KOPT-K1 (cell line): ENCODE measurements around the gene DNAJB13.

Experiments
- H3K27ac ChIP-seq: fragments of 200-600 bp; sonication (generic); 2 replicates; pipeline ENCODE4 v1.5.1; 2016; ENCODE audit warnings: antibody characterized with exemption, mild to moderate bottlenecking, low read depth, low read length; ENCODE audit not compliant: poor library complexity, severe bottlenecking
- H3K36me3 ChIP-seq: fragments of 200-600 bp; sonication (generic); 2 replicates; pipeline ENCODE4 v1.5.1; 2017; ENCODE audit warnings: antibody characterized with exemption, mild to moderate bottlenecking, low read length, moderate library complexity; ENCODE audit not compliant: insufficient read depth
- H3K9me3 ChIP-seq: fragments of 200-600 bp; sonication (generic); 2 replicates; pipeline ENCODE4 v1.5.1; 2017; ENCODE audit warnings: antibody characterized with exemption, low read length, mild to moderate bottlenecking; ENCODE audit not compliant: insufficient read depth, poor library complexity, severe bottlenecking

Gene DNAJB13

DNA sequence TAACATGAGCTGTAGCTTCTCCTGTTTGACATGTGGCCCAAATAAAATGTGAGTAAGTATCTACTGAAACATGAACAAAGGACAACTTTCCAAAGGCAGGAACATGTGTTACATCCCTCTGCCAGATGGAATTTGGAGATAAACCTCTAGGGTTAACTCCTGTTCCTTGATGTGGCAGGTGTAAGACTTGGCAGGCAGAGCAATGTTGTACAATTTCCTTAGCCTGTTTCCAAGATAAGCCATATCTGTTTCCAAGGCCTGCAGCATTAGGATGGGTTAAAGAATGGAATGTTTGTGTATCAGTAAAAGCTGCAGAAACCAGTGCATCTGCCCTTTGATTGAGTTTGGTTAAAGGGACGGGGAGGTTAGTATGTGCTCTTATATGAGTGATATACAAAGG lies 8.8 kb upstream of the DNAJB13 start:
- H3K27ac ChIP-seq = no peak overlapping the region
- peaks cover 48% of the 10 kb centered on the region for H3K9me3 ChIP-seq
- no peaks in the 10 kb centered on the region; the same call in 1 of the 2 replicates for H3K36me3 ChIP-seq

DNA sequence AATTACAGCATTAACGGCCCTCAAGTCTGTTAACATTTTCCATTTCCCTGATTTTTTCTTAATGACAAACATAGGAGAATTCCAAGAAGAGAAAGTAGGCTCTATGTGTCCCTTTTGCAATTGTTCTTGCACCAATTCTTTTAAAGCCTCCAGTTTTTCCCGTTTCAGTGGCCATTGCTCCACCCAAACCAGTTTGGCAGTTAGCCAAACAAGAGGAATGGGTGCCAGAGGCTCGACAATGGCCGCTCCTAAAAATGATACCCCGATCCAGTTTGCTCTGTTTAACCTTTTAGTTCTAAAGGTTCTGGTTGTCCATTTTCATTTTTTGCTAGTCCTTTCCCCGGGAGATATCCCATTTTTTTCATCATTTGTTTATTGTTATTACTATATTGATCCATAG lies 6.7 kb upstream of the DNAJB13 start:
- Histone ChIP-seq H3K9me3 (peaks cover 29% of the 10 kb centered on the region), H3K36me3 (no peaks in the 10 kb centered on the region), H3K27ac (no peak overlapping the region)

DNA sequence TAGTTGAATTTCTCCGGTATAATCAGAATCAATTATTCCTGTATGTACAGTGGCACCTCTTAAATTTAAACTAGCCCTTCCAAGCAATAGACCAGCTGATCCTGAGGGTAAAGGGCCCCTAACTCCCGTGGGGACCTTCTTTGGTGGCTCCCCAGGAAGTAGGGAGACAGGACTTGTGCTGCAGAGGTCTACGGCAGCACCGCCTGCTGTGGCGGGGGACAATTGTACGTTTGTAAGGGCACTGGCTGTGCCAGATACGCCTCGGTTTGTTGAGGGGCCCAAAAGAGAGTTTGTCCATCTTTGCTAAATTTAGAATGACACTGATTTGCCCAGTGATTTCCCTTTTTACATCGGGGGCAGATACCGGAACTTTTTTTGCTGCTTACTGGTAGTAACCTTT lies 5.9 kb upstream of the DNAJB13 start:
- Histone ChIP-seq H3K36me3 (no peaks in the 10 kb centered on the region), H3K9me3 (peaks cover 23% of the 10 kb centered on the region), H3K27ac (no peak overlapping the region)

DNA sequence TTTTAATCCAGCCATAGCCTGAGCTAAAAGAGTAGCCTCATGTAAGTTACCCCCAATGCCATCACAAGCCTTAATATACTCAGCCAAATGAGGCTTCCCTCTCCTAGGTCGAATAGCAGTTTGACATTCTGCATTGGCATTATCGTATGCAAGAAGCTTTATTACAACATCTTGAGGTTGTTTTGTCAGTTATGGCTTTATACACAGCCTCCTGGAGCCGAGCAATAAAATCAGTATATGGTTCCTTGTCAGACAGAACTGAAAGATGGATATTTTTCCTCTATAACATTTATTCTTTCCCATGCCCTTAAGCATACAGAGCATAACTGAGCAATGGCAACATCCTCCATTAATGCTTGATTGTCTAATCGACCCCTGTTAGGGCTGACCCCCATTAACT lies 5.4 kb upstream of the DNAJB13 start:
- H3K36me3 ChIP-seq = no peaks in the 10 kb centered on the region
- peaks cover 22% of the 10 kb centered on the region for H3K9me3 ChIP-seq
- H3K27ac ChIP-seq = no peak overlapping the region

DNA sequence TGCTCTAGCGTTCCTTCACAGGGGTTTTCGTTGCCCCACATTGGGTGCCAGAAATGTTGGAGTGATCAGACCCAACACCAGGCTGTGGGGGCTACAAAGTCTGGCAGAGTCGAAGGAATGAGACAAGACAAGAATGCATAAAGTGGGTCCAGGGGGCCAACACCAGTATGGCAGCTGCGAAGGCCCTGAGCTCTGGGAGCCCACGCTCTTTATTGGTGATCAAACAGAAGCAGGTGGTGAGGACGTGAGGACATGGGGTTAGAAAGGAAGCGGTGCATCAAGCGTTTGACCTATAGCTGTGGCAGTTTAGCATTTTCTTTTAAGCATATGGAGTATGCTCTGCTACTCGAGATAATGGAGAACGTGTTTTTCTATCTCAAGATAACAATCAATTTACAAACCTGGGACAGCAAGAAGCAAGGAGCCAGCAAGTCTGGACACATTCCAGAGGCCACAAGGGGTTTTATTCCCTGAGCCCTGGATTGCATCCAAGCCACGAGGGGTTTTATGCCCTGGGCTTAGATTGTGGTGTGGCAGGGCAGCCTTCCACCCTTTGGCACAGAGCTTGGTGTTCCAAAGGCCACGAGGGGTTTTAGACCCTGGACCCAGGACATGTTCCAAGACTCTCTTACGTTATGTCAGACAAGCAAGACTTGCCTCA lies 3.9 kb upstream of the DNAJB13 start:
- Histone ChIP-seq H3K27ac (no peak overlapping the region), H3K36me3 (no peaks in the 10 kb centered on the region)

DNA sequence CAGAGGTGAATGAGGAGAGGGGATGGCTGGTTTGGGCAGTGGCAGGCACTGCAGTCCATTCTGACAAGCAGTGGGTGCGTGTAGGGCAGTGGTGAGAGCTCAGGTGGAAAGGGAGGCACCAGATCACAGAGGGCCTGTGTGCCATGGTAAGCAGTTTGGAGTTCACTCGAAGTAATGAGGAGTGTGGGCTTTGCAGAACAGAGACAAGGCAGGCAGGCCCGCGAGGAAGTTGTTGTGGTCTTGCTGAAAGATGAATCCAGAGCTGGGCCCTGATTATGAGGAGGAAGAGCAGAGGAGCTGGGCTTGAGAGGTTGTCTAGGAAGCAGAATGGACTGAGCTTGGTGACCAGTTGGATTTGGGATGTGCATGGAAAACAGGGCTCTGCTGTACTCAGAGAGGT lies 1.6 kb upstream of the DNAJB13 start:
- Histone ChIP-seq H3K36me3 (no peaks in the 10 kb centered on the region), H3K9me3 (no peaks in the 10 kb centered on the region), H3K27ac (no peak overlapping the region)

More for the DNA sequence above, 3.9 kb upstream of the DNAJB13 start:
- H3K9me3 ChIP-seq = peaks cover 6% of the 10 kb centered on the region

DNA sequence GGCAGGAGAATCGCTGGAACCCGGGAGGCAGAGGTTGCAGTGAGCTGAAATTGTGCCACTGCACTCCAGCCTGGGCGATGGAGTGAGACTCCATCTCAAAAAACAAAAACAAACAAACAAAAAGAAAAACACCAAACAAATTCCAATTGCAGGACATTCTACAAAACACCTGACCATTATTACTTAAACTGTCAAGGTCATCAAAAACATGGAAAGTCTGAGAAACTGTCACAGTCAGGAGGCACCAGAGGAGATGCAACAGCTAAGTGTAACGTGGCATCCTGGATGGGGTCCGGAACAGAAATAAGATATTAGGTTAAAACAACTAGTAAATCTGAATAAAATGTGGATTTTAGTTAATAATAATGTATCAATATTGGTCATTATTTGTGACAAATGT lies 914 bp upstream of the DNAJB13 start:
- no peak overlapping the region for H3K27ac ChIP-seq

DNA sequence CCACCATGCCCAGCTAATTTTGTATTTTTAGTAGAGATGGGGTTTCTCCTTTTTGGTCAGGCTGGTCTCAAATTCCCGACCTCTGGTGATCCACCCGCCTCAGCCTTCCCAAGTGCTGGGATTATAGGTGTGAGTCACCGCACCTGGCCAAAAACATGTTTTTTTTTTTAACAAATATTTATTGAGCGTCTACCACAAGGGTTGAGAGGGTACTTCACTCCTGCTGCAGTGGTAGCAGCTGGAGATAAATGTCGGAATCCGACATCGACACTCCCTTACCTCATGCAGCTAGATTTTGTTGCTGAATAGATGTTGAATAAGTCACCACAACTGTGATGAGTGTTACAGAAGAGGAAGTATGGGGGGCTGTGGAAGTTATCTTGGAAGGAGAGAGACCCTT lies 971 bp downstream of the DNAJB13 start:
- Histone ChIP-seq H3K36me3 (no peaks in the 10 kb centered on the region), H3K9me3 (no peaks in the 10 kb centered on the region), H3K27ac (no peak overlapping the region)

More for the DNA sequence above, 914 bp upstream of the DNAJB13 start:
- Histone ChIP-seq H3K9me3 (no peaks in the 10 kb centered on the region), H3K36me3 (no peaks in the 10 kb centered on the region)

DNA sequence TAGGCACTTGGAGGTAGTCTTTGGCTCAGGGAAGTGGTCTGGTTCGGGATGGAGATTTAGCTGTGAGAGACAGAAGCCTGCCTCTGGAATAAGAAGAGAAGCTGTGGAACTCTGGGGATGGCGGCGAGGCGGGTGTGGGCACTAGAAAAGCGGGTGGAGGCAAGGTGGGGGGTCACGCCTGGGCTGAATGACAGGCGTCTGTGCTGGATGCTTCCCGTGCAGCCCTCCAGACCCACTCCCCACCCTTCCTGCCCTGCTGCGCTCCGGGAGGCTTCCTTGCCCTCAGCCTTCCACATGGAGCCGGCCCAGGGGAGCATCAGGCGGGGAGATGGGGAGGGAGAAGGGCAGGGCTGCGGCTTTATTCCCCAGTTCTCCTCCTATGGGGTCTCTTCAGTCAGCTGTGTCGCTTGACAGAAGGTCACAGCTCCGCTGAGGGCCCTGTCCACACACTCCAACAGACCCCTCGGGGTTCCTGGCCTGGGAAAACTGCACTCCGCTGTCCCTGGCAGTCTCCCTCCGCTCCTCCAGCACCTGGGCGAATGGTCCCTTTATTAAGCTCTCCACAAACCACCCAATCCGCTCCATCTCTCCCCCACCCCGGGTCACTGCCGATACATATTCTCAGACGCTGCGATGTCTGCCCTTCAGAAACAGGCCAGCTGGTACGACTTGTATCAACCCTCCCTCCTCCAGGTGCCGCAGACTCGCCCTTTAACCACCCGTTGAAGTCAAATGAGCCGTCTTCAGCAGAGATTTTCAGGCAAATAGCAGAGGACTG lies 6.2 kb downstream of the DNAJB13 start:
- H3K27ac ChIP-seq = no peak overlapping the region
- H3K9me3 ChIP-seq = no peaks in the 10 kb centered on the region
- no peaks in the 10 kb centered on the region for H3K36me3 ChIP-seq

DNA sequence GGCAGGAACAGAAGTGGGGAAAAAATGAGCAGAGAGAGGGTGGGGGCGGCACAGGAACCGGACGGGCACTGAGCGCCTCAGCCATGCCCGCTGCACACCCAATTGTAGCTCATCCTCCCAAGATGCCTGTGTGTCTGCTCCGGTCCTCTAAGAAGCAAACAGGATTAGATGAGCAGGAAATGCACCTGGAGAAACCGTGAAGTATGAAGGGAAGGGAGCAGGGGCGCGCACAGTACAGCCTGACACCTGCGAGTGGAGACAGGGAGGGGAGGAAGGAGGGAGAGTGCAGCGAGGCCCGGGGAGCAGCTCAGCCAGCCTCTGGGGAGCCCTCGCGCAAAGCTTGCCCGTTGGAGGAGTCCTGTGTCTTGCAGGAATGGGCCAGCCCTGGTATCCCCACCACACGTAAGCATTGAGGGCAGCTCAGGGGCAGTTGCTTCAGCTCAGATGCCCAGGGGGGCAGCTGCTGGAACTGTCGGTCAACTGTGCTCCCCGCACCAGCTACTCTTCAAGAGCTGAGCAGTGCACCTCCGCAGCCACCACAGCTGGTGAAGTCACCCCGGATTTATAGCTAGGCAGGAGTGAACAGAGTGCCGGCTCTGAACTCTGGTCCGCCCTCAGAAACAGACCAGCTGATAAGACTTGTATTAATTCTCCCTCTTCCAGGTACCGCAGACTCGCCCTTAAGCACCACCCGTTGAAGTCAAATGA lies 7.0 kb downstream of the DNAJB13 start:
- Histone ChIP-seq H3K27ac (no peak overlapping the region), H3K9me3 (no peaks in the 10 kb centered on the region), H3K36me3 (no peaks in the 10 kb centered on the region)

DNA sequence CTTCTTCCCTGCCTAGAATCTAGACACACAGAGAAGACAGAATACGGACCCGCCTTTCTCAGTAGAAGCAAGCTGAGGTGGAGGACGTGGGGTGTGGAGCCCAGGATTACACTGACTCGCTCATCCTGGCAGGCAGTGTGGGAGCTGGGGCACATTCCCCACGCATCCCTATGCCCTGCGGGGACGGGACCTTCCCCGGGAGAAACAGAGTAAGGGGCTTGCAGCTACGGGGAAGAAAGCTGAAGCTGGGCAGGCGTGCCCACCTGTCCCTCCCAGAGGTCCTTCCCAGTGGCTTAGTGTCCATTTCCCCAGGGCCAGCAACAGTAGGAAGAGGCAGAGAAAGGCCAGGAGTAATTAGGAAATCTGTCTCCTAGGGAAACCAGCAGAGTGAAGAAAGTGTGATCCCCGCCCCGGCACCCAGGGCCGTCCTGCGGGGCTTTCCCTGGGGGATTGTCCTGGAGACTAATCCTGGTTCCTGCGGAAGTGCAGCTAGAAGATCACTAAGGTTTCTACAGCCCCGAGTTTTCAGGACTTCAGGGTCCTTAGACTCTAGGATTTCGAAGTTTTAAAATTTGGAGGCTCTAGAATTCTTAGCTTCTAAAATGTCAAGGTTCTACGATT lies 7.8 kb downstream of the DNAJB13 start:
- Histone ChIP-seq H3K27ac (no peak overlapping the region), H3K36me3 (no peaks in the 10 kb centered on the region), H3K9me3 (no peaks in the 10 kb centered on the region)

DNA sequence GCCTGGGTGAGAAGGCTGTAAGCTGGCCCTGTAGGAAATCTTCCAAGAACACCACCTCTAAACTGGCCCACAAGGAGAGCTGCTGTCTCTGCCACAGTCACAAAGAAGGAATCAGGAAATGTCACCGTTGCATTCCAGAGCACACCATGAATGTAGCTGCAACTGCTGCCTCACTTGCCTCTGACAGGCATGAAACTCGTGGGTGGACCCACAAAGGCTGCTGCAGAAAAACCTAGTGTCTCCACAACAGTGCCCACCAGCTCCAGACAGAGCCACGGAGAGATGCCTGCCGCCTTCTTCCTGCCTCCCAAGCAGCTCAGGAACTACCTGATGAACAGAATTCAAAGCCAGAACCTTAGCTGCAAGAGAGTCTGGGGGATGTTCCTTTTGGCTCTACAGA lies 10.5 kb downstream of the DNAJB13 start:
- H3K36me3 ChIP-seq = no peaks in the 10 kb centered on the region
- H3K9me3 ChIP-seq = no peaks in the 10 kb centered on the region
- no peak overlapping the region for H3K27ac ChIP-seq

DNA sequence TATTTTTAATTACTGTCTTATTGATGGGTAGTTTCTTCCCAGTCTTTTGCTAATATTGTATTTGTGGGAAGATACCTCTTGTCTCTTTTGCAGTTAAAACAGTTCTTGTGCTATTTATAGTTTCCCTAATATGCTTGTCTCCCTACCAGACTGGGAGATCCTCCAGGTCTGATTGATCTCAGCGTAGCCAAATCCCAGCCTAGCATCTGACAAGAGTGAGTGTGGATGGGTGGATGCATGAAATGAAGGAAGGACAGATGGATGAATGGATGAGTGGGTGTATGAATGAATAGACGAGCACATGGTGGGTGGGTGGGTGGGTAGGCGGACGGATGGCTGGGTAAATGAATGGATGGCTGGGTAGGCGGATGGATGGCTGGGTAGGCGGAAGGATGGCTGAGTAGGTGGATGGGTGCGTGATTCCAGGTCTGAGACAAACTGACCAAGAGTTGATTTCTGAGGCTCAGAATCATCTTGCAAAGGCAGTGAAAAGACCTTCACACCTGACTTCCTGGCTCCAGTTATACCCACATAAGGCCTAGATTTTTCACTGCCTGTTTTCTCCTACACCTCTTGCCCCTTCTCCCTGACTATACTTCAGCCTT lies 11.4 kb downstream of the DNAJB13 start:
- Histone ChIP-seq H3K36me3 (no peaks in the 10 kb centered on the region), H3K27ac (no peak overlapping the region), H3K9me3 (no peaks in the 10 kb centered on the region)

DNA sequence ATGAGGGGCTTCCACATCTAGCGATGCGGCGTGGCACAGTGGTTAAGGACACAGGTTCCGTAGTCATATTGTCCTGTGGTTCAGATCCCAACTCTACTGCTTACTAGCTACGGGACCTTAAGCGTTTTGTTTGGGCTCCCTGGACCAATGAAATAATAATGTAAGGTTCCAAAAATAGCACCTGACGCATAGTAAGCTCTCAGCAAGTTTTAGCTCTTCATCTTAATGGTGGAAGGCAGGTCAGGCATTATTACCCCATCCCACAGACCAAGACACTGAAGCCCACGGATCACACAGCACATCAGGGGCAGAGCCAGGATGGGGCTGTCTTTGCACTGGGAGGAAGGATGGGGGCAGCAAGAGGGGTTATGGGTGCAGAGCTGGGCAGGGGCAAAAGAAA lies 13.0 kb downstream of the DNAJB13 start:
- Histone ChIP-seq H3K27ac (no peak overlapping the region), H3K9me3 (no peaks in the 10 kb centered on the region), H3K36me3 (no peaks in the 10 kb centered on the region)
